HEK293 (cell line): ENCODE measurements around the gene CCDC181.

Source experiments
- CTCF ChIA-PET: fragments of 350-600 bp; formaldehyde crosslinking; extraction: SDS; loops from one replicate; lab custom pipeline; 2021; ENCODE audit warnings: antibody characterized with exemption; lab: Yijun Ruan, JAX
- POLR2A ChIA-PET: fragments of 300-600 bp; formaldehyde crosslinking; extraction: SDS; loops from one replicate; lab custom pipeline; 2020; ENCODE audit warnings: antibody characterized with exemption, inconsistent platforms; lab: Yijun Ruan, JAX
- H3K27ac ChIP-seq: fragments of 200-500 bp; sonication (Bioruptor generic); 2 replicates; pipeline ENCODE4 v1.5.1; 2014; ENCODE audit warnings: low read depth, low read length, control low read depth, inconsistent platforms; ENCODE audit errors: extremely low read depth
- H3K36me3 ChIP-seq, 2 experiments: fragments of 200-500 bp in 1 of 2; sonication (Bioruptor generic) in 1 of 2; 1 replicate in 1 of 2; 2 replicates in 1 of 2; pipeline ENCODE4 v1.5.1; 2014 to 2017; ENCODE audit warnings: inconsistent platforms in 2 of 2, low read length in 2 of 2; ENCODE audit not compliant: control insufficient read depth in 2 of 2, insufficient read depth in 1 of 2
- H3K4me1 ChIP-seq: fragments of 200-500 bp; sonication (Bioruptor generic); 2 replicates; pipeline ENCODE4 v1.5.1; 2014; ENCODE audit warnings: mild to moderate bottlenecking, low read length, inconsistent platforms; ENCODE audit not compliant: control insufficient read depth, insufficient read depth
- H3K4me3 ChIP-seq: 2 replicates; pipeline ENCODE4 v1.5.1; 2011; ENCODE audit warnings: low read depth, mild to moderate bottlenecking, control low read depth, low read length, moderate library complexity
- H3K9me3 ChIP-seq: fragments of 200-500 bp; sonication (Bioruptor generic); 2 replicates; pipeline ENCODE4 v1.5.1; 2014; ENCODE audit warnings: low read depth, low read length, inconsistent platforms; ENCODE audit not compliant: control insufficient read depth, insufficient read depth
- KLF16 ChIP-seq: fragments of 450-650 bp; formaldehyde crosslinking; IDR thresholded peaks from 2 replicates; pipeline ENCODE4 v1.5.1; 2017; ENCODE audit warnings: missing biosample characterization, missing genetic modification characterization
- PRDM1 ChIP-seq: fragments of 450-650 bp; formaldehyde crosslinking; IDR thresholded peaks from 2 replicates; pipeline ENCODE4; 2016; ENCODE audit warnings: missing biosample characterization, missing genetic modification characterization
- SCRT2 ChIP-seq: fragments of 450-650 bp; formaldehyde crosslinking; IDR thresholded peaks from 2 replicates; pipeline ENCODE4 v1.5.1; 2016; ENCODE audit warnings: missing biosample characterization, missing genetic modification characterization
- SETDB1 ChIP-seq: IDR thresholded peaks from one replicate; pipeline ENCODE4 v1.6.1; 2017; ENCODE audit warnings: mild to moderate bottlenecking, low read length, moderate library complexity, mixed read lengths; ENCODE audit not compliant: insufficient read length
- ZFP3 ChIP-seq: fragments of 450-650 bp; formaldehyde crosslinking; IDR thresholded peaks from 2 replicates; pipeline ENCODE4 v1.5.1; 2016; ENCODE audit warnings: low read depth, missing biosample characterization, missing genetic modification characterization
- ZNF174 ChIP-seq: fragments of 450-650 bp; formaldehyde crosslinking; IDR thresholded peaks from 2 replicates; pipeline ENCODE4 v1.5.0; 2017; ENCODE audit warnings: missing biosample characterization, mild to moderate bottlenecking, missing genetic modification characterization
- ZNF24 ChIP-seq: fragments of 450-650 bp; formaldehyde crosslinking; IDR thresholded peaks from 2 replicates; pipeline ENCODE4 v1.5.1; 2016; ENCODE audit warnings: missing biosample characterization, missing genetic modification characterization
- ZNF266 ChIP-seq: fragments of 450-650 bp; formaldehyde crosslinking; IDR thresholded peaks from 2 replicates; pipeline ENCODE4 v1.5.1; 2016; ENCODE audit warnings: missing biosample characterization, missing genetic modification characterization, low read depth
- ZNF335 ChIP-seq: fragments of 450-650 bp; formaldehyde crosslinking; conservative IDR thresholded peaks from 2 replicates; pipeline ENCODE4 v1.5.1; 2016; ENCODE audit warnings: missing biosample characterization, missing genetic modification characterization
- ZNF341 ChIP-seq: fragments of 450-650 bp; formaldehyde crosslinking; IDR thresholded peaks from 2 replicates; pipeline ENCODE4; 2016; ENCODE audit warnings: low read depth, missing biosample characterization, missing genetic modification characterization
- ZNF391 ChIP-seq: fragments of 450-650 bp; formaldehyde crosslinking; IDR thresholded peaks from 2 replicates; pipeline ENCODE4 v1.5.1; 2016; ENCODE audit warnings: low read depth, missing biosample characterization, missing genetic modification characterization, borderline replicate concordance
- ZNF501 ChIP-seq: fragments of 450-650 bp; formaldehyde crosslinking; IDR thresholded peaks from 2 replicates; pipeline ENCODE4 v1.5.1; 2016; ENCODE audit warnings: missing biosample characterization, missing genetic modification characterization
- ZNF544 ChIP-seq: fragments of 450-650 bp; formaldehyde crosslinking; IDR thresholded peaks from 2 replicates; pipeline ENCODE4 v1.5.0; 2017; ENCODE audit warnings: missing biosample characterization, missing genetic modification characterization
- ZNF658 ChIP-seq: fragments of 450-650 bp; formaldehyde crosslinking; IDR thresholded peaks from 2 replicates; pipeline ENCODE4; 2016; ENCODE audit warnings: missing biosample characterization, missing genetic modification characterization
- ZSCAN30 ChIP-seq: fragments of 450-650 bp; IDR thresholded peaks from 2 replicates; pipeline ENCODE4 v1.5.1; 2018; ENCODE audit warnings: missing biosample characterization, mild to moderate bottlenecking, missing genetic modification characterization, moderate library complexity
- TF ChIP-seq, protein P1 (sequence below): fragments of 450-650 bp; formaldehyde crosslinking; IDR thresholded peaks from 2 replicates; pipeline ENCODE4 v1.5.1; 2016; ENCODE audit warnings: missing biosample characterization, missing genetic modification characterization
- TF ChIP-seq, protein P2 (sequence below): fragments of 450-650 bp; formaldehyde crosslinking; IDR thresholded peaks from 2 replicates; pipeline ENCODE4 v1.5.1; 2016; ENCODE audit warnings: missing biosample characterization, missing genetic modification characterization
- TF ChIP-seq, protein P3 (sequence below): fragments of 450-650 bp; formaldehyde crosslinking; conservative IDR thresholded peaks from 2 replicates; pipeline ENCODE4 v1.5.1; 2016; ENCODE audit warnings: low read depth, missing biosample characterization, missing genetic modification characterization

The CCDC181 gene

DNA sequence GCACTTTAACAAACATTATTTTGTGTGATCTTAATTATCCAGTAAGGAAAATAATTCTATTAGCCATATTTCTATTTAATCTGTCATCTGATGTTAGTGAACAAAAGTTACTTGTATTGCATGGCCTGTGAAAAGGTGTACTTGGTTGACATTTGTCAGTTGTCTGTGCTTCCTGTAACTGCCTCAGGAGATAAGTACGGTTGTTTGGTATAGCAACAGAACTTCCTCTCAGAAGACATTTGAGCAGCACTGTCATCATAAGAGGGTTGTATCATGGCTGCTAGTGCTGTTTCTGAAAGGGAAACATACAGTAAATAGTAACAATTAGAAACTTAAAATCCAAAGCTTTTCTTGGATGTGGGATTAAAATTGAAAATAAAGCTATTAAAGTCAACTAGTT is 55.9 kb downstream of the CCDC181 start (continued):
- TF ChIP-seq, protein P1, sequence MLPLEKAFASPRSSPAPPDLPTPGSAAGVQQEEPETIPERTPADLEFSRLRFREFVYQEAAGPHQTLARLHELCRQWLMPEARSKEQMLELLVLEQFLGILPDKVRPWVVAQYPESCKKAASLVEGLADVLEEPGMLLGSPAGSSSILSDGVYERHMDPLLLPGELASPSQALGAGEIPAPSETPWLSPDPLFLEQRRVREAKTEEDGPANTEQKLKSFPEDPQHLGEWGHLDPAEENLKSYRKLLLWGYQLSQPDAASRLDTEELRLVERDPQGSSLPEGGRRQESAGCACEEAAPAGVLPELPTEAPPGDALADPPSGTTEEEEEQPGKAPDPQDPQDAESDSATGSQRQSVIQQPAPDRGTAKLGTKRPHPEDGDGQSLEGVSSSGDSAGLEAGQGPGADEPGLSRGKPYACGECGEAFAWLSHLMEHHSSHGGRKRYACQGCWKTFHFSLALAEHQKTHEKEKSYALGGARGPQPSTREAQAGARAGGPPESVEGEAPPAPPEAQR, result no peak
- TF ChIP-seq KLF16 (tag by site-specific recombination) (no peak), ZNF501 (tag by site-specific recombination) (no peak), ZFP3 (tag by site-specific recombination) (no peak), ZNF544 (no peak), ZNF266 (tag by site-specific recombination) (no peak)

DNA sequence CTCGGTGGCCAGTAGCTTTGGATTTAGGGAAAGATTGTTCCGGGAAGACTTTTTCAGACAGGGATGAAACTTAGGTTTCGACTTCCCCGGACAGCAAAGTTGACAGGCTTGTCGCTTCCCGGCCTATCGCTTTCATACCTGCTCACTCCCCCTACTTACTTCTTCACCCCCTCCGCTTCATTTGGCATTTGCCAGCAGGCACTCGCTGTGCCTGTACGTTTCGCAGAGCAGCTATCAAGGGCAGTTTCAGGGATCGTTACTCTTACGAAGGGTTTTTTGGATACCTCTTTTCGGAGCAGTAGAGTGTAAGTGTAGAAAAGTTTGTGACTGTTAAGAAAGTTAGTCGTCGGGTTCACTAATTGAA is 58.9 kb downstream of the CCDC181 start:
- 0 out of 2 replicates have a peak, but pooled peaks cover 2% of the 10 kb centered on the region for H3K4me1 ChIP-seq
- TF ChIP-seq, protein P2, sequence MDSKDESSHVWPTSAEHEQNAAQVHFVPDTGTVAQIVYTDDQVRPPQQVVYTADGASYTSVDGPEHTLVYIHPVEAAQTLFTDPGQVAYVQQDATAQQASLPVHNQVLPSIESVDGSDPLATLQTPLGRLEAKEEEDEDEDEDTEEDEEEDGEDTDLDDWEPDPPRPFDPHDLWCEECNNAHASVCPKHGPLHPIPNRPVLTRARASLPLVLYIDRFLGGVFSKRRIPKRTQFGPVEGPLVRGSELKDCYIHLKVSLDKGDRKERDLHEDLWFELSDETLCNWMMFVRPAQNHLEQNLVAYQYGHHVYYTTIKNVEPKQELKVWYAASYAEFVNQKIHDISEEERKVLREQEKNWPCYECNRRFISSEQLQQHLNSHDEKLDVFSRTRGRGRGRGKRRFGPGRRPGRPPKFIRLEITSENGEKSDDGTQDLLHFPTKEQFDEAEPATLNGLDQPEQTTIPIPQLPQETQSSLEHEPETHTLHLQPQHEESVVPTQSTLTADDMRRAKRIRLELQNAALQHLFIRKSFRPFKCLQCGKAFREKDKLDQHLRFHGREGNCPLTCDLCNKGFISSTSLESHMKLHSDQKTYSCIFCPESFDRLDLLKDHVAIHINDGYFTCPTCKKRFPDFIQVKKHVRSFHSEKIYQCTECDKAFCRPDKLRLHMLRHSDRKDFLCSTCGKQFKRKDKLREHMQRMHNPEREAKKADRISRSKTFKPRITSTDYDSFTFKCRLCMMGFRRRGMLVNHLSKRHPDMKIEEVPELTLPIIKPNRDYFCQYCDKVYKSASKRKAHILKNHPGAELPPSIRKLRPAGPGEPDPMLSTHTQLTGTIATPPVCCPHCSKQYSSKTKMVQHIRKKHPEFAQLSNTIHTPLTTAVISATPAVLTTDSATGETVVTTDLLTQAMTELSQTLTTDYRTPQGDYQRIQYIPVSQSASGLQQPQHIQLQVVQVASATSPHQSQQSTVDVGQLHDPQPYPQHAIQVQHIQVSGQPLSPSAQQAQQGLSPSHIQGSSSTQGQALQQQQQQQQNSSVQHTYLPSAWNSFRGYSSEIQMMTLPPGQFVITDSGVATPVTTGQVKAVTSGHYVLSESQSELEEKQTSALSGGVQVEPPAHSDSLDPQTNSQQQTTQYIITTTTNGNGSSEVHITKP, result peak; percentile 70
- peak; percentile 61 for TF ChIP-seq ZNF335 (tag by site-specific recombination)
- TF ChIP-seq ZNF391 (tag by site-specific recombination), result no peak
- TF ChIP-seq ZNF341 (tag by site-specific recombination), result peak; percentile 22; the same call in 1 of the 2 replicates
- TF ChIP-seq PRDM1 (tag by site-specific recombination), result peak; percentile 78; the same call in 1 of the 2 replicates
- POLR2A ChIA-PET, result interaction anchor here (0.8 to 1.8 kb wide), 4 partner anchors 8 to 118 kb away, joined by 3 to 11 read pairs (median 4); partner anchors contain the start of genes CCDC181 and SLC19A2

DNA sequence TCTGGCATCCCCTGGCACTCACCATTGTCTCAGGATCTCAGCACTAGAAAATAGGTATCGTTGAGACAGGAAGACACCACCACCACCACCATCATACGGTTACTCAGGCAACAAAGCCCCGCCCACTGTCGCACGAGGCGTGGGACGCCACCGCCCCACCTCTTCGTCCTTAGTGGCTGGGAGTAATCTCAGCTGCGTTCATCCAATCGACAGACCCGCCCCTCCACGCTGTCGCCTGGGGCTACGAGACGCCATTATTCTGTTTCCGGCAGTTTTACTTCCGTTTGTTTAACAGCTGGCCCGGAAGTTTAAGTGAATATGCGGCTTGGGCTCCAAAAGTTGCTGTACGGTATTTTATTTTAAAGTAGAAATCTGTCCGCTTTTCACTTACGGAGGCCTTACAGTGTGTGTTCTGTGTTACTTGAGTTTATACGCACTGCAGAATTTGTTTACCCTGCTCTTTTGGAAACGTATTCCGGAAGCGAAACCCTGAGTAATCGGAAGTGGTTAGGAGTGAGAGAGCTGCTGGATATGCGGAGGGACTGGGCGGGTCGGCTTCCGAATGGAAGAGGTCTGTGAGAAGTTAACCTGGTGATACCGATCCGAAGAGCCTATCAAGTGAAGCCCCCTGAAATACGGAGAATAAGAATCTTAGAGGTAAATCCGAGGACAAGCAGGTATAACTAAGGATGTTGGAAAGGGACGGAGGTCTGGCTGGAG is 59.4 kb downstream of the CCDC181 start, which contains the start of the genes BLZF1 and NME7:
BLZF1 (plus strand) TSS at position 510 of the 720 bp plus-strand sequence. CDS start 1,328 bp downstream, outside the sequence.
NME7 (minus strand) TSS at position 112 of the 720 bp plus-strand sequence; CDS start at position 25, 87 bp downstream.
- Histone ChIP-seq H3K36me3 (peaks cover 9 to 35% of the 10 kb centered on the region in 2 experiments; a peak in 2 of 3 replicates), H3K9me3 (no peaks in the 10 kb centered on the region), H3K4me1 (0 out of 2 replicates have a peak, but pooled peaks cover 2% of the 10 kb centered on the region), H3K27ac (peak within 1 kb of the TSS; percentile 67), H3K4me3 (peak within 1 kb of the TSS; percentile 83)
- POLR2A ChIA-PET, result interaction anchor here (0.8 to 1.8 kb wide), 4 partner anchors 9 to 118 kb away, joined by 3 to 11 read pairs (median 4); partner anchors contain the start of genes CCDC181 and SLC19A2
- CTCF ChIA-PET, result interaction anchor here (0.6 to 1.3 kb wide), 3 partner anchors 20 to 1025 kb away, joined by 3 to 4 read pairs (median 3); no protein-coding TSS in a partner anchor
- TF ChIP-seq ZNF174 (tag by site-specific recombination) (no peak), ZSCAN30 (tag by site-specific recombination) (peak; percentile 91), ZNF266 (tag by site-specific recombination) (no peak), SETDB1 (no peak), ZNF658 (tag by site-specific recombination) (no peak), ZNF24 (no peak), SCRT2 (tag by site-specific recombination) (no peak)
- TF ChIP-seq, protein P1, result no peak
- TF ChIP-seq, protein P3, sequence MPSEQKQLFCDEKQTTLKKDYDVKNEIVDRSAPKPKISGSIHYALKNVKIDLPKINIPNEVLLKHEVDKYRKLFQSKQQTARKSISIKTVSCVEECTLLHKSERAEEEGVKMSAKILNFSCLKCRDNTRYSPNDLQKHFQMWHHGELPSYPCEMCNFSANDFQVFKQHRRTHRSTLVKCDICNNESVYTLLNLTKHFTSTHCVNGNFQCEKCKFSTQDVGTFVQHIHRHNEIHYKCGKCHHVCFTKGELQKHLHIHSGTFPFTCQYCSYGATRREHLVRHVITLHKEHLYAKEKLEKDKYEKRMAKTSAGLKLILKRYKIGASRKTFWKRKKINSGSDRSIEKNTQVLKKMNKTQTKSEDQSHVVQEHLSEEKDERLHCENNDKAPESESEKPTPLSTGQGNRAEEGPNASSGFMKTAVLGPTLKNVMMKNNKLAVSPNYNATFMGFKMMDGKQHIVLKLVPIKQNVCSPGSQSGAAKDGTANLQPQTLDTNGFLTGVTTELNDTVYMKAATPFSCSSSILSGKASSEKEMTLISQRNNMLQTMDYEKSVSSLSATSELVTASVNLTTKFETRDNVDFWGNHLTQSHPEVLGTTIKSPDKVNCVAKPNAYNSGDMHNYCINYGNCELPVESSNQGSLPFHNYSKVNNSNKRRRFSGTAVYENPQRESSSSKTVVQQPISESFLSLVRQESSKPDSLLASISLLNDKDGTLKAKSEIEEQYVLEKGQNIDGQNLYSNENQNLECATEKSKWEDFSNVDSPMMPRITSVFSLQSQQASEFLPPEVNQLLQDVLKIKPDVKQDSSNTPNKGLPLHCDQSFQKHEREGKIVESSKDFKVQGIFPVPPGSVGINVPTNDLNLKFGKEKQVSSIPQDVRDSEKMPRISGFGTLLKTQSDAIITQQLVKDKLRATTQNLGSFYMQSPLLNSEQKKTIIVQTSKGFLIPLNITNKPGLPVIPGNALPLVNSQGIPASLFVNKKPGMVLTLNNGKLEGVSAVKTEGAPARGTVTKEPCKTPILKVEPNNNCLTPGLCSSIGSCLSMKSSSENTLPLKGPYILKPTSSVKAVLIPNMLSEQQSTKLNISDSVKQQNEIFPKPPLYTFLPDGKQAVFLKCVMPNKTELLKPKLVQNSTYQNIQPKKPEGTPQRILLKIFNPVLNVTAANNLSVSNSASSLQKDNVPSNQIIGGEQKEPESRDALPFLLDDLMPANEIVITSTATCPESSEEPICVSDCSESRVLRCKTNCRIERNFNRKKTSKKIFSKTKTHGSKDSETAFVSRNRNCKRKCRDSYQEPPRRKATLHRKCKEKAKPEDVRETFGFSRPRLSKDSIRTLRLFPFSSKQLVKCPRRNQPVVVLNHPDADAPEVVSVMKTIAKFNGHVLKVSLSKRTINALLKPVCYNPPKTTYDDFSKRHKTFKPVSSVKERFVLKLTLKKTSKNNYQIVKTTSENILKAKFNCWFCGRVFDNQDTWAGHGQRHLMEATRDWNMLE, result peak; percentile 100

More for the DNA sequence above, 58.9 kb downstream of the CCDC181 start:
- Histone ChIP-seq H3K4me3 (peak overlapping the region; percentile 83), H3K27ac (peak overlapping the region; percentile 67), H3K9me3 (no peaks in the 10 kb centered on the region), H3K36me3 (peaks cover 9 to 40% of the 10 kb centered on the region in 2 experiments; a peak in 2 of 3 replicates)
- CTCF ChIA-PET, result interaction anchor here (0.6 to 1.3 kb wide), 4 partner anchors 19 to 1025 kb away, joined by 3 read pairs; no protein-coding TSS in a partner anchor
